ENCODE results near the gene MYO9B. TPM values are rescaled to one million over a fixed set of nuclear protein-coding genes. Genes with fewer than 3 reads are reported as not detected.
A peak's percentile ranks its signal among the peaks of the same experiment; 100 is the strongest.

The MYO9B gene
- total RNA-seq, 1 experiment from 2014 or later, result 58.6 TPM

- Histone ChIP-seq H3K27ac (ENCODE audit: insufficient read length, low read depth, low read length) (no peak overlapping the region), H2BK12ac (ENCODE audit: insufficient read length, low read depth, low read length) (no peak overlapping the region), H3K56ac (ENCODE audit: insufficient read length, low read depth, low read length) (no peak overlapping the region), H3K9ac (ENCODE audit: extremely low read depth, insufficient read length, low read length) (no peak overlapping the region), H3K27me3 (ENCODE audit: insufficient read depth, low read length) (no peaks in the 10 kb centered on the region), H2AFZ (ENCODE audit: low read length) (no peak overlapping the region), H3K18ac (ENCODE audit: insufficient read length, low read depth, low read length) (no peak overlapping the region), H4K91ac (ENCODE audit: insufficient read length, low read depth, low read length) (no peak overlapping the region), H3K4me1 (ENCODE audit: insufficient read depth, low read length) (peaks cover 7% of the 10 kb centered on the region; the same call in 1 of the 2 replicates), H2BK5ac (ENCODE audit: insufficient read length, low read length) (no peak overlapping the region), H4K5ac (ENCODE audit: insufficient read length, low read depth, low read length) (no peak overlapping the region), H3K79me2 (ENCODE audit: insufficient read depth, low read length) (no peaks in the 10 kb centered on the region), H3K9me3 (ENCODE audit: control insufficient read depth, low read depth, low read length) (no peaks in the 10 kb centered on the region), H3K79me1 (ENCODE audit: insufficient read depth, low read depth, low read length, poor library complexity, severe bottlenecking) (no peaks in the 10 kb centered on the region), H2BK120ac (ENCODE audit: low read depth, low read length, poor library complexity, severe bottlenecking) (no peak overlapping the region), H3K4me2 (ENCODE audit: insufficient read depth, insufficient read length, low read length) (no peak overlapping the region), H4K20me1 (ENCODE audit: control insufficient read depth, insufficient read depth, insufficient read length) (peaks cover 2% of the 10 kb centered on the region), H3T11ph (ENCODE audit: low read length) (no peak overlapping the region), H2BK20ac (ENCODE audit: low read depth, low read length, poor library complexity, severe bottlenecking) (no peak overlapping the region), H4K8ac (replicated peaks; ENCODE audit: insufficient read length, low read depth, low read length) (no peak overlapping the region), H2AK5ac (ENCODE audit: insufficient read length, low read length) (no peak overlapping the region), H3K4ac (ENCODE audit: low read depth, low read length) (no peak overlapping the region), H2BK15ac (ENCODE audit: low read depth, low read length) (no peak overlapping the region), H3K23me2 (ENCODE audit: insufficient read length, low read depth, low read length, poor library complexity, severe bottlenecking) (no peaks in the 10 kb centered on the region), H3K23ac (ENCODE audit: insufficient read length, low read depth, low read length) (no peak overlapping the region), H3K14ac (ENCODE audit: insufficient read depth, low read length) (no peak overlapping the region)
- DNase-seq, result no peak
- no CpG with 5 or more reads among the region's 3 CpGs for WGBS (ENCODE audit: extremely low coverage, insufficient read length, low lambda C conversion rate)
- Mint-ChIP-seq H3K36me3 (ENCODE audit: insufficient read depth in 1 of 3, low read depth in 3 of 3) (peaks cover 12 to 21% (median 13%) of the 10 kb centered on the region in 3 experiments; a peak in 5 of 7 replicates), H3K27me3 (ENCODE audit: low read depth) (no peaks in the 10 kb centered on the region; the same call in none of the 2 replicates), H3K27ac (peak overlapping the region in 2 of 3 experiments; percentile 20 to 87; a peak in 2 of 7 replicates), H3K4me1 (peaks cover 26 to 30% of the 10 kb centered on the region in 2 experiments), H3K9me3 (no peaks in the 10 kb centered on the region; a peak in 1 of 5 replicates), H3K4me3 (peak overlapping the region in 1 of 2 experiments; percentile 1; a peak in 1 of 5 replicates)
- TF ChIP-seq CTCF (conservative IDR thresholded peaks at IDR 0.05), result no peak
Observed at GRCh38 chr19:17111766-17112165, 36.2 kb downstream of the MYO9B start.
